ENCODE measurements around the gene NPM1.

The NPM1 gene

DNA sequence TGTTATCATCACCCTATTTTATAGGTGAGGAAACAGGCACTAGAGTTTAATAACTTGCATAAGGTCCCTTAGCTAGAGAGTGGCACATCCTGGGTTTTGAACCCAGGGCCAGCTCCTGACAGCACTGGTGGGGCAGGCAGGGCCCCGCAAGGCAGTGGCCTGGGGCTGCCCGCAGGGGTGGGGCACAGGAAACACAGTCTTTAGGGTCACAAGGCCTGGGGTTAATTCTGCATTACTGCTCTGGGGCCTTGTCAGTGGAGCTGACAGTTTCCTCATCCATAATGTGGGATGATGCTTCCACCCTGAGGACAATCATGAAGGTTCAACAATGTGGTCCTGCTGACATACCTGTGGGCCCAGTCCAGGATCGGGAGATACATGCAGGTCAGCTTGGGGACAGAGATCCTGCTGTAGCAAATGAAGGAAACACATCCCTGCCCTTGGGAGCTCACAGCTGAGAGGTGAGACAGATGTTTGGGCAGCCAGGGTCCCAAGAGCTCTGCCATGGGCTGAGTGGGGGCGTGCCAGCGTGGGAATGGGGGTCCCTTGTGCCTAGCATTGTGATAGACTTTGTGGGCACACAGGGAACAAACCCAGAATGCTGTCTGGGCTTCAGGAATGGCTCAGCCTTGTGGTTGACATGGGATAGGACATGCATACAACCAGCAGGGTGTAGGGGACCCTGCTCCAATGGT, 46.5 kb downstream of the NPM1 start:
- H3K27me3 Mint-ChIP-seq = peaks cover 1% of the 10 kb centered on the region
- no peaks in the 10 kb centered on the region for H3K9me3 Mint-ChIP-seq
- no peaks in the 10 kb centered on the region for H3K4me1 Mint-ChIP-seq
- no peak for DNase-seq (ENCODE audit: low spot score in 2 of 2)
- H3K27ac Mint-ChIP-seq = no peak overlapping the region
- ATAC-seq (ENCODE audit: low read depth) = no peak
- no peaks in the 10 kb centered on the region for H3K36me3 Mint-ChIP-seq
- no peak overlapping the region for H3K4me3 Mint-ChIP-seq

DNA sequence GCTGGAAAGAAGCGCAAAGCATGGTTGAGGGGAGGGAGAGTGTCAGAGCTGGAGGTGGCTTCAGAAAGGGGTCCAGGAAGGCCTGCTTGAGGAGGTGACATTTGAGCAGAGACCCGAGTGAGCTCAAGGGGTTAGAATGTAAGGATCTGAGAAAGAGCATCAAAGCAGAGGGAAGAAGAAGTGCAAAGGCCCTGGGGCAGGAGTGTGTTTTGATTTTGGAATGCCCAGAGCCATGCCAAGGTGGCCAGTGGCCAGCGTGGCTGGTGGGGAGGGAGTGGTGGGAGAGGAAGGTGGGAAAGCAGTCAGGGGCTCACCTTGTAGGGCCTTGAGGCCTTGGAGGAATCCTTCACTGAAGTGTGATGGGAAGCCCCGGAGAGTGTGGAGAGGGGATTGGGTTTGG, 47.2 kb downstream of the NPM1 start:
- ATAC-seq (ENCODE audit: low read depth) (no peak), DNase-seq (ENCODE audit: low spot score in 2 of 2) (no peak)
- H3K9me3 Mint-ChIP-seq = no peaks in the 10 kb centered on the region
- H3K36me3 Mint-ChIP-seq = no peaks in the 10 kb centered on the region
- no peak overlapping the region for H3K4me3 Mint-ChIP-seq
- no peaks in the 10 kb centered on the region for H3K27me3 Mint-ChIP-seq
- no peaks in the 10 kb centered on the region for H3K4me1 Mint-ChIP-seq
- no peak overlapping the region for H3K27ac Mint-ChIP-seq

DNA sequence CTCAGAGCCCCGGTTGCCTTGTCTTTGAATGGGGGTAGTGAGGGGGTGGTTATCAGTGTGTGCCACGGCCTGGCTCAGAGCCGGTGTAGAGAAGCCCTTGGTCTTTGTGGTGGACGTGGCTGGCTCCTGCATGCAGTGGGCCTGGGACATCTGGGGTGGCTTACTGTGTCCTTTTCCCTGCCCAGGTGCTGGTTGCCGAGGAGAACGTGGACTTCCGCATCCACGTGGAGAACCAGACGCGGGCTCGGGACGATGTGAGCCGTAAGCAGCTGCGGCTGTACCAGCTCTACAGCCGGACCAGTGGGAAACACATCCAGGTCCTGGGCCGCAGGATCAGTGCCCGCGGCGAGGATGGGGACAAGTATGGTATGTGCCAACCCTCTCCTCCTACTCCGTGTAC, 48.3 kb downstream of the NPM1 start:
- Mint-ChIP-seq H3K36me3 (no peaks in the 10 kb centered on the region), H3K4me3 (no peak overlapping the region), H3K9me3 (no peaks in the 10 kb centered on the region), H3K27ac (no peak overlapping the region), H3K4me1 (no peaks in the 10 kb centered on the region), H3K27me3 (no peaks in the 10 kb centered on the region)
- no peak for DNase-seq (ENCODE audit: low spot score in 2 of 2)
- no peak for ATAC-seq (ENCODE audit: low read depth)

DNA sequence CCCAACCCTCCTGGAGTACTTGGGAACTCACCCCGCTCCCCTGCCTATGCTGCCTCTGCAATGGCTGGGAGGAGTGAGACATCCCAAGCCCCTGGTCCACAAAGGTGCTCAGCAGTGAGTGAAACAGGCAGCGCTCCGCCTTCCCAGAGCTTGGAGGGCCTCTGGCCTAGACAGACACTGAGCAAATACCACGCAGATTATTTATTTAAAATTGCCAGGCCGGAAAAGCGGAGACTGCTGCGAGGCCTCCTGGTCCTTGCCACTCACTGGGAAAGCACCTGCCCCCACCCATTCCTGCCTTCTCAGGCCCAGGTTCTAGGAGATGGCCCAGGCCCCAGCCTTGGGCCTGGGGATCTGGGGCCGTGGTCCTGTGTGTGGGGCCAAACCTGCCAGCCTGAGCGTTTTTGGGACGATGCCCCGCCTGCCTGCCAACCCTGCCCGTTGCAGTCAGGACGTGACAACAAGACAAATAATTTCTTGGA, 49.2 kb downstream of the NPM1 start:
- ATAC-seq (ENCODE audit: low read depth) = no peak
- no peak overlapping the region for H3K4me3 Mint-ChIP-seq

DNA sequence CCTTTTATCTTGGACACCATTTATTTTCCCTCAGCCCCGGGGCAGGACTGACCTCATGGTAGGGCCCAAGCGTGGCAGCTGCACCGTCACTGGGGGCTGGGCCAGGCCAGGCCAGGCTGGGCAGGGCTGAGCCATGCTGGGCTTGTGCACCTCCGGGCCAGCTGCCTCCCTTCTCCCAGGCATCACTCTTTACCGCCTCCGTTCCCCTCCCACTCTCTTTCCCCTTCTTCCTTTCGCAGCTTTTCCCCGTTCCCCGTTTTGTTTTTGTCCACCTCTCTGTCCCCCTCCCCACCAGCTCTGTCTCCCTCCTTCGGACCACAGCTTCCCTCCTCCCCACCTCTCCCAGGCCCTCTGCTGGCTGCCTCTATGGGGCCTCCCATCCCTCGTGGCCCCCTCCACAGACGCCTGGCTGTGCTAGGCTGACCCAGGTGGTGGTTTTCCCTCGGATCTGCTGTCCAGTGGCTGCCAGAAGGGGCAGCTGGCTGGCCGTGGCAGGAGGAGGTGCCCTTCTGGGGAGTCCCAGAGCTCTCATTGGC, 49.7 kb downstream of the NPM1 start:
- no peak overlapping the region for H3K4me3 Mint-ChIP-seq
- H3K36me3 Mint-ChIP-seq = no peaks in the 10 kb centered on the region
- ATAC-seq (ENCODE audit: low read depth) (no peak), DNase-seq (ENCODE audit: low spot score in 2 of 2) (no peak)
- peaks cover 2% of the 10 kb centered on the region for H3K27me3 Mint-ChIP-seq
- no peaks in the 10 kb centered on the region for H3K4me1 Mint-ChIP-seq
- no peak overlapping the region for H3K27ac Mint-ChIP-seq
- H3K9me3 Mint-ChIP-seq = no peaks in the 10 kb centered on the region

More for the DNA sequence above, 49.2 kb downstream of the NPM1 start:
- Mint-ChIP-seq H3K27ac (no peak overlapping the region), H3K27me3 (peaks cover 2% of the 10 kb centered on the region), H3K4me1 (no peaks in the 10 kb centered on the region), H3K36me3 (no peaks in the 10 kb centered on the region), H3K9me3 (no peaks in the 10 kb centered on the region)
- no peak for DNase-seq (ENCODE audit: low spot score in 2 of 2)

DNA sequence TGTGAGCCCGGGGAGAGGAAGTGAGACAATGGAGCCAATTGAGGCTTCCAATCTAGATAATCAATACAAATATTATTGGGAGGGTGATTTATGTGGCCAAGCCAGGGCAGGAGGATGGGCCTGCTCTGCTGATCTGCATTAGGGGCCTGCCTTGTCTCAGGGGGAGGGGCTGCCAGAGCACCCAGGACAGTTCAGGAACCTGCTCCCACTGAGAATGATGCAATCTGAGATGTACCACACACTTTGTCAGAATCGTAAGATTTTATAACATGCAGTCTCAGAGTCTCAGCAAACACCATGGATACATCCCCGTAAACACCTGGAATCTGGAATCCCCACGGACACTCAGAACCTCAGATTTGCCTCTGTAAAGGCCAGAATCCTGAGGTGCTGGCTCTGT, 51.1 kb downstream of the NPM1 start:
- DNase-seq (ENCODE audit: low spot score in 2 of 2) = no peak

DNA sequence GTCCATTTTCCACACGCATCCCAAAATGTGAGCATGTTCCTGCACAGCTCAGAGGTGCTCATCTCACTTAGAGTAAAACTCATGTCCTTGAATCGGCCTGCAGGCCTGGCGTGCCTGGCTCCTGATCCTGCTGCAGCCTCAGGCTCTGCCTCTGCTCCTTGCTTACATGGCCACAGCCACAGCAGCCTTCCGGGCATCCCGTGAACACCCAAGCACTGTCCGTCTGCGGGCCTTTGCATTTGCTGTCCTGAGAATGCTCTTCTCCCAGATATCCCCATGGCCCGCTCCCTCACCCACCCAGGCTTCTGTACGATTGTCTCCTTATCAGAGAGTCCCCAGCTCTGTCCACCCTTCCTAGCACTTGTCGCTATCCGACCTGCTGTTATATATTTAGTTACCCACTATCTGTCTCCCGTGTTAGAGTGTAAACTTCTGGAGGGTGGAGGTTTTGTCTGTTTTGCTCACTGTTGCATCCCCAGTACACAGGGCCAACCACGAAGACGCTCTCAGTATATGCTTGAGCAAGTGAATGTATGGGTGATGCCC, 53.7 kb downstream of the NPM1 start:
- ATAC-seq (ENCODE audit: low read depth) (no peak), DNase-seq (ENCODE audit: low spot score in 2 of 2) (no peak)
- Mint-ChIP-seq H3K27me3 (peaks cover 8% of the 10 kb centered on the region), H3K27ac (no peak overlapping the region), H3K4me1 (no peaks in the 10 kb centered on the region), H3K9me3 (no peaks in the 10 kb centered on the region), H3K4me3 (no peak overlapping the region), H3K36me3 (no peaks in the 10 kb centered on the region)

More for the DNA sequence above, 51.1 kb downstream of the NPM1 start:
- no peak for ATAC-seq (ENCODE audit: low read depth)
- Mint-ChIP-seq H3K27ac (no peak overlapping the region), H3K4me1 (no peaks in the 10 kb centered on the region), H3K27me3 (peaks cover 2% of the 10 kb centered on the region), H3K4me3 (no peak overlapping the region), H3K9me3 (no peaks in the 10 kb centered on the region), H3K36me3 (no peaks in the 10 kb centered on the region)

DNA sequence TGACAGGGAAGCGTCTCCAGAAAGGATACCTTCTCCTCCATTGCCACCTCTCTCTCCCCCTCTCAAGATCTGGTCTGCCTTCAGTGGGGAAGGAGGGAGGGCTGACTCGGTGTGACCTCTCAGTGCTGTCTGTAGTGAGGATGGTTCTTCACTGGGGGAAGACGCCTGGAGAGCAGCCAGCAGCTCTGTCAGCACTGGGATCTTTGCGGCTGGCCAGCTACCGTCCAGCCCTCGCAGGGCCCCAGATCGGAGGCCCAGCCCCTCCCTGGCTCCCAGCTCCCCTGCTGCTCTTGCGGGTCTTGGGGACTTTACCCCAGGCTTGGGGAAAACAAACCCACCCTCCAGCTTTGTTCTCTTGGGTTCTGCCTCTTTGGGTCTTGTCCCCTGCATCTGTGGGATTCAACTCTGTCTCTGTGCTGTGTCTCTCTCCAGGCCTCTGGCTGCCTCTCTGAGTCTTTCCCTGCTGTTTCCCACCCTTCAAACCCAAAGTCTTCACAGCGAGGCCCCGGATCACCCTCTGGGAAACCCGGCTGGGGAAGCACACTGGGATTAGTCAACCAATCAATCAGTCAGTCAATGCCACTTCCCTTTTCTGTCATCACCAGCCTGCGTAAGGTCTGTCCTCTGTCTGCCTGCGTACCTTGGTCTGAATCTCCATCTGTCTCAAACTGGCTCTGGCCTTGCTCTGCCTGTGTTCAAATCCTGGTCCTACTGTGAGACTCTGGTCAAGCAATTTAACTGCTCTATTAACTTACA, 54.8 kb downstream of the NPM1 start:
- Mint-ChIP-seq H3K4me3 (no peak overlapping the region), H3K9me3 (no peaks in the 10 kb centered on the region)
- DNase-seq (ENCODE audit: low spot score in 2 of 2) = no peak

DNA sequence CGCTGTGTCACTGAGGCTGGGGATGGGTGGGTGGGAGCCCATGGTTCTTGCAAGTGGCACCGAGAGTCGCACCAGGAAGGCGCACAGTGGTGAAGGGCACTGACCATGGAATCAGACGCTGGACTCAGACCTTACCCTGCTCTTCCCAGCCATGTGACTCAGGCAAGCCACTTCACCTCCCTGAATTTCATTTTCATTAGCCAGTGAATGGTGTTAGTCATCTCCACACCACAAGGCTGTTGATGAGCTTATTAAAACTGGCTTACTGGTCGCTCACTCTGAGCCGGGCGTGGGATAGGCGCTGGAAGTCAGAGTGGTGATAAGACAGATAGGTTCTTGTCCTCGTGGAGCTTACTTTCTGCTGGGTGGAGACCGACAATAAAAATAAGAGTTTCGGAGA, 56.9 kb downstream of the NPM1 start:
- Mint-ChIP-seq H3K9me3 (no peaks in the 10 kb centered on the region), H3K36me3 (no peaks in the 10 kb centered on the region), H3K4me3 (no peak overlapping the region), H3K27me3 (peaks cover 21% of the 10 kb centered on the region), H3K27ac (no peak overlapping the region), H3K4me1 (no peaks in the 10 kb centered on the region)
- DNase-seq (ENCODE audit: low spot score in 2 of 2) (no peak), ATAC-seq (ENCODE audit: low read depth) (no peak)

More for the DNA sequence above, 54.8 kb downstream of the NPM1 start:
- no peak for ATAC-seq (ENCODE audit: low read depth)
- no peaks in the 10 kb centered on the region for H3K36me3 Mint-ChIP-seq
- no peaks in the 10 kb centered on the region for H3K4me1 Mint-ChIP-seq
- H3K27ac Mint-ChIP-seq = no peak overlapping the region
- H3K27me3 Mint-ChIP-seq = peaks cover 9% of the 10 kb centered on the region

DNA sequence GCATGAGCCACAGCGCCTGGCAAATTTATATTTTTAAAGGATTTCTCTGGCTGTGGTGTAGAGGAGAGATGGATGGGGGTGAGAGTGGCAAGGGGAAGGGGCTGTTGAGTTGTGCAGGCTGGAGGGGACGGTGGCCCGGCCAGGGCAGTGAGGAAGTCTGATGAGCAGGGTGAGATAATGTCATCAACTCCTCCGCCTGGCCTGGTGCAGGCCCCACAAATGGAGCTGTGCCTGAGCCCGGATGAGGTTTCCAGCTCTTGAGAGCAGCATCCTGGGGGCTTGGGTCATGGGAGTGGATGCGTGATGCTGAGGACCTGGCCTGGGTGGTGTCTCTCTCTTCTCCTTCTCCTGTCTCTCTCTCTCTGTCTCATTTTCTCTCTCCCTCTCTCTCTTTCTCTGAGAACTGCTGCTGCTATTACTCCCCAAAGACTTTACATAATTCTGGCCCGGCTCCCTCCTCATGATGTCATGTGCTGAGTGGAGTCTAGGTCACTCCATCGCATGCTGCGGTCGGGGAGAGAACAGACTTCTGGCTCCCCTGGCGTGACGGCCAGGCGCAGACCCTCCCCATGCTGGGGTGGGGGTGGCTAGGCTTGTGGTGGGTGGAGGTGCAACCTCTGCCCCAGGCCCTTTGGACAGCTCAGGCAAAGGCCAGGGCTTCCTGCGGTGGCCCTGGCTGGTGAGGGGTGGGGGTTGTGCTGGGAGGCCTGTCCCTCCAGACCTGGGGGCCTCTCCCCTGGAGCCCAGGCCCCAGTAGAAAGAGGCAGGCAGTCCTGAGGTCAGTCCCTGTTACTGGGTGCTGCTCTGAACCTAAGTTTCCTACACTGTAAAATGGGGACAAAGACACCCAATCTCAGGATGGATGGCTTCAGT, 58.2 kb downstream of the NPM1 start:
- DNase-seq (ENCODE audit: low spot score in 2 of 2) (no peak), ATAC-seq (ENCODE audit: low read depth) (no peak)
- Mint-ChIP-seq H3K27me3 (peaks cover 23% of the 10 kb centered on the region), H3K9me3 (no peaks in the 10 kb centered on the region), H3K4me3 (no peak overlapping the region), H3K4me1 (no peaks in the 10 kb centered on the region), H3K36me3 (no peaks in the 10 kb centered on the region), H3K27ac (no peak overlapping the region)

DNA sequence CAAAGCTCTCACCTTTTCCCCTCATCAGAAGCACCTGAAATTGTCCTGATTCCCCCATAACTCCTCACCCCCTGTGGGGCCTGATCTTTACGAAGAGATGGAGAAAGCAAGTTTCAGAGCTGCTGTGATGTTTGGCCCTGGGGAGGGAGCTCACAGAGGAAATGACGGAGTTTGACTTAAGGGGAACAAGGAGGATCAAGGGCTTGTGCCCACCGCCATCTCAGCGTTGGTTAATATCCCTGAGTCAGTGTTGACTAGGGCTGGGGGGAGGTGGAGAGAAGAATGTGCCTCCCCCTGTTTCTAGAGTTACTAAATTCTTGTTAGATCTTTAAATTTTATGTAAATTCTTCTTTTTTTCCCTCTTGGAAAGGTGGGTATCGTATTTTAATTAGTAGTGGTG, 59.6 kb downstream of the NPM1 start:
- ATAC-seq (ENCODE audit: low read depth) = no peak
- Mint-ChIP-seq H3K36me3 (no peaks in the 10 kb centered on the region), H3K9me3 (no peaks in the 10 kb centered on the region), H3K27me3 (peaks cover 29% of the 10 kb centered on the region), H3K4me3 (no peak overlapping the region), H3K4me1 (peaks cover 3% of the 10 kb centered on the region), H3K27ac (no peak overlapping the region)
- no peak for DNase-seq (ENCODE audit: low spot score in 2 of 2)

DNA sequence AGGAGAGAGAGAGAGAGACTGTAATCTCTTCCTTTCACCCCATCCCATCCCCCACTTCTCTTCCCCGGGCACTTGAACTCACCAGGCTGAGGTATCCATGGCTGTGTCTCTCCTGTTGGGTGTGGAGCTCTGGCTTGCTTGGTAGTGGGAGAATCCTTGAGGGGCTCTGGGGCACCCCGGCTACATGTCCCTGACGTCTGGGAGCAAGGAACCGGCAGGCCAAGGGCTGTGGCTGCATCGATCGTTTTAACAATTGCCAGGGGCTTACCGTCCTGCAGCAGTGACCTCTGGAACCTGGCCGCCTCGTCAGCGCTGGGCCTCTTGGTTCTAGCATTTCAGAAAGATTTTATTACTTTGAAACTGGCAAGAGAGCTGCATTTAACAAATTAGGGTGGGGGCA, 61.8 kb downstream of the NPM1 start:
- DNase-seq (ENCODE audit: low spot score in 2 of 2) = no peak
- no peak for ATAC-seq (ENCODE audit: low read depth)
- H3K4me3 Mint-ChIP-seq = no peak overlapping the region
- peaks cover 37% of the 10 kb centered on the region for H3K27me3 Mint-ChIP-seq
- peaks cover 3% of the 10 kb centered on the region for H3K4me1 Mint-ChIP-seq
- no peaks in the 10 kb centered on the region for H3K36me3 Mint-ChIP-seq
- no peak overlapping the region for H3K27ac Mint-ChIP-seq
- no peaks in the 10 kb centered on the region for H3K9me3 Mint-ChIP-seq

DNA sequence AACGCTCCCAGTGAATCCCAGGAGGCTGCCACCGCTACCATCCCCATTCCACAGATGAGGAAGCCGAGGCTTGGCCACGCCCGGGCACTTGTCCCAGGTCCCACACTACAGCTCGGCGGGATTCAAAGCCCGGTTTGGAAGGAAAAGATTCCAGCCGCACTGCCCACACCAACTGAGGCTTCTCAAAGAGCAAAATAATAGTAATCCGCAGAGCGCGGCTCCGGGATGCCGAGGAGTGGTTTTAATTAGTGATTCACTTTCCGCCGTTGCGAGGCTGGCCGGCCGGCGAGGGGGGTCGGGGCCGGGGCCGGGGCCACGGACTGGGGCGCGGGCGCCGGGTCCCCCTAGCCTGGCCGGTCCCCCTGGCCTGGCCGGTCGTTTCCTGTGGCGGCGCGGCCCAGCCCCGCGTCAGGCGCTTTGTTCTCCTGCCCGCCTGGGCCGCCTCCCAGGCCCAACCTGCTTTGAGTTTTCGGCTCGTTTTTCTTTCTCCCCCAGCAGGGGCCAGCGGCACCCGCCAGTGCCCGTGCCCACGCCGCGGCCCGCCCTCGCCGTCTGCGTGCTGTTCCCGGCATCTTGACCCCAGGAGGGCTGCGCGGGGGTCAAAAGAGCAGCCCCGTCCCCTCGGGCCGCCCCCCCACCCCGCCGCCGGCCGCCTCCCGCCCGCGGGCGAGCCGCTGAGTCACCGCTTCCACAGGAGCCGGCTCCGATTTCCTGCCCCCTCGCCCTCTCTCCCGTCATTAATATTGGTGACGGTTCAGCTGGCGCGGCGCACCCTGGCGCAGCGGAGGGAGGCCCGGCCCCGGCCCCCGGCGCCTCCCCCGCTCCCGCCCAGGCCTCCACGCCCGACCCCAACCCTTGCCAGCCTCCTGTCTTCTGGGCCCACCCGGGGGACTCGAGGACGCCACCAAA, 63.0 kb downstream of the NPM1 start:
- Mint-ChIP-seq H3K36me3 (no peaks in the 10 kb centered on the region), H3K27ac (no peak overlapping the region), H3K4me3 (peak overlapping the region; percentile 6), H3K4me1 (peaks cover 3% of the 10 kb centered on the region), H3K9me3 (no peaks in the 10 kb centered on the region), H3K27me3 (peaks cover 34% of the 10 kb centered on the region)
- DNase-seq (ENCODE audit: low spot score in 2 of 2) (no peak), ATAC-seq (ENCODE audit: low read depth) (no peak)
